ENCODE results near the gene FHIT.

DNA sequence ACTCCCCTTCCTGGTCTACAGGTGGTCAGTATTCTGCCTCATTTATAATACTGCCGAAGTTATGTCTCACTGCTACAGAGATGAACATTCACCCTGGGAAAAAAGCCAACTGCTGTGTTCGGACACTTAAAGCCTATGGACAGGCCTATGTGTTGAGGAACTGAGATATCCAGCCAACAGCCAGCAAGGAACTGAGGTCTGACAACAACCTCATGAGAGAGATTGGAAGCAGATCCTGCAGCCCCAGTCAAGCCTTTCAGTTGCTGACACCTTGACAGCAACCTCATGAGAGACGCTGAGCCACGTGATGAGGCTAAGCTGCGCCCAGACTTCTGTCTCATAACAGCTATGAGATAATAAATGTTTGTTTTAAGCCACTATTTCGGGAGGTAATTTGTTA is 18.2 kb upstream of the FHIT start:
- no peak for TF ChIP-seq EZH2phosphoT487 (IDR thresholded peaks at IDR 0.05; ENCODE audit: borderline replicate concordance, low read length)
- TF ChIP-seq, protein P1, sequence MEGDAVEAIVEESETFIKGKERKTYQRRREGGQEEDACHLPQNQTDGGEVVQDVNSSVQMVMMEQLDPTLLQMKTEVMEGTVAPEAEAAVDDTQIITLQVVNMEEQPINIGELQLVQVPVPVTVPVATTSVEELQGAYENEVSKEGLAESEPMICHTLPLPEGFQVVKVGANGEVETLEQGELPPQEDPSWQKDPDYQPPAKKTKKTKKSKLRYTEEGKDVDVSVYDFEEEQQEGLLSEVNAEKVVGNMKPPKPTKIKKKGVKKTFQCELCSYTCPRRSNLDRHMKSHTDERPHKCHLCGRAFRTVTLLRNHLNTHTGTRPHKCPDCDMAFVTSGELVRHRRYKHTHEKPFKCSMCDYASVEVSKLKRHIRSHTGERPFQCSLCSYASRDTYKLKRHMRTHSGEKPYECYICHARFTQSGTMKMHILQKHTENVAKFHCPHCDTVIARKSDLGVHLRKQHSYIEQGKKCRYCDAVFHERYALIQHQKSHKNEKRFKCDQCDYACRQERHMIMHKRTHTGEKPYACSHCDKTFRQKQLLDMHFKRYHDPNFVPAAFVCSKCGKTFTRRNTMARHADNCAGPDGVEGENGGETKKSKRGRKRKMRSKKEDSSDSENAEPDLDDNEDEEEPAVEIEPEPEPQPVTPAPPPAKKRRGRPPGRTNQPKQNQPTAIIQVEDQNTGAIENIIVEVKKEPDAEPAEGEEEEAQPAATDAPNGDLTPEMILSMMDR (conservative IDR thresholded peaks at IDR 0.05; ENCODE audit: low read depth, low read length): no peak

Data from PC-3 (cell line).